SHP77 (cell line): ENCODE measurements around the gene SHISA7.

Experiments used
- DNase-seq, 2 experiments: peaks; one replicate each; lab custom pipeline; 2025; lab: John Stamatoyannopoulos, UW

The SHISA7 gene

DNA sequence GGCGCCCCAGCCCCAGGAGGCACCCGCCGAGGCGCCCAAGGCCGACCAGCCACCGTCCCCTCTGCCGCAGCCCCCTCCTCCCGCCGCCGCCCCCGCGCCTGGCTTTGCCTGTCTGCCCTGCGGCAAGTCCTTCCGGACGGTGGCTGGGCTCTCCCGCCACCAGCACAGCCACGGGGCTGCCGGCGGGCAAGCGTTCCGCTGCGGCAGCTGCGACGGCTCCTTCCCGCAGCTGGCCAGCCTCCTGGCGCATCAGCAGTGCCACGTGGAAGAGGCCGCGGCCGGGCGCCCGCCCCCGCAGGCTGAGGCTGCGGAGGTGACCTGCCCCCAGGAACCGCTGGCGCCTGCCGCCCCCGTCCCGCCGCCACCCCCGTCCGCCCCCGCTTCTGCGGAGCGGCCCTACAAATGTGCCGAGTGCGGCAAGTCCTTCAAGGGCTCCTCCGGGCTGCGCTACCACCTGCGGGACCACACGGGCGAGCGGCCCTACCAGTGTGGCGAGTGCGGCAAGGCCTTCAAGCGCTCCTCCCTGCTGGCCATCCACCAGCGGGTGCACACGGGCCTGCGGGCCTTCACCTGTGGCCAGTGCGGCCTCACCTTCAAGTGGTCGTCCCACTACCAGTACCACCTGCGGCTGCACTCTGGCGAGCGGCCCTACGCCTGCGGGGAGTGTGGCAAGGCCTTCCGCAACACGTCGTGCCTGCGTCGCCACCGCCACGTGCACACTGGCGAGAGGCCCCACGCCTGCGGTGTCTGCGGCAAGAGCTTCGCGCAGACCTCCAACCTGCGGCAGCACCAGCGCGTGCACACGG lies 39.3 kb upstream of the SHISA7 start:
- DNase-seq, result no peak

DNA sequence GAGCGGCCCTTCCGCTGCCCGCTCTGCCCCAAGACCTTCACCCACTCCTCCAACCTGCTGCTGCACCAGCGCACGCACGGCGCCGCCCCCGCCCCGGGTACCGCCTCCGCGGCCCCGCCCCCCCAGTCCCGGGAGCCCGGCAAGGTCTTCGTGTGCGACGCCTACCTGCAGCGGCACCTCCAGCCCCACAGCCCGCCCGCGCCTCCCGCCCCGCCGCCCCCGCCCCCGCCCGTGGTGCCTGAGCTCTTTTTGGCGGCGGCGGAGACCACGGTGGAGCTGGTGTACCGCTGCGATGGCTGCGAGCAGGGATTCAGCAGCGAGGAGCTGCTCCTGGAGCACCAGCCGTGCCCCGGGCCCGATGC lies 38.7 kb upstream of the SHISA7 start:
- no peak for DNase-seq

DNA sequence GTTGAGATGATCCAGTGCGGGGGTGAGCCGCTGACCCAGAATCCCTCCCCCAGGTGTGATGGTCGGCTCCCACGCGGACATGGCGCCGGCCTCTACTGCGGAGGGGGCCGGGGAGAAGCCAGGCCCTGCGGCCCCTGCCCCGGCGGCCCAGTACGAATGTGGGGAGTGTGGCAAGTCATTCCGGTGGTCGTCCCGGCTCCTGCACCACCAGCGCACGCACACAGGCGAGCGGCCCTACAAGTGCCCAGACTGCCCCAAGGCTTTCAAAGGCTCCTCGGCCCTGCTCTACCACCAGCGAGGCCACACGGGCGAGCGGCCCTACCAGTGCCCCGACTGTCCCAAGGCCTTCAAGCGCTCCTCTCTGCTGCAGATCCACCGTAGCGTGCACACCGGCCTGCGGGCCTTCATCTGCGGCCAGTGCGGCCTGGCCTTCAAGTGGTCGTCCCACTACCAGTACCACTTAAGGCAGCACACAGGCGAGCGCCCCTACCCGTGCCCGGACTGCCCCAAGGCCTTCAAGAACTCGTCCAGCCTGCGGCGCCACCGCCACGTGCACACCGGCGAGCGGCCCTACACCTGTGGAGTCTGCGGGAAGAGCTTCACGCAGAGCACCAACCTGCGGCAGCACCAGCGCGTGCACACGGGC lies 38.2 kb upstream of the SHISA7 start:
- DNase-seq, result no peak

DNA sequence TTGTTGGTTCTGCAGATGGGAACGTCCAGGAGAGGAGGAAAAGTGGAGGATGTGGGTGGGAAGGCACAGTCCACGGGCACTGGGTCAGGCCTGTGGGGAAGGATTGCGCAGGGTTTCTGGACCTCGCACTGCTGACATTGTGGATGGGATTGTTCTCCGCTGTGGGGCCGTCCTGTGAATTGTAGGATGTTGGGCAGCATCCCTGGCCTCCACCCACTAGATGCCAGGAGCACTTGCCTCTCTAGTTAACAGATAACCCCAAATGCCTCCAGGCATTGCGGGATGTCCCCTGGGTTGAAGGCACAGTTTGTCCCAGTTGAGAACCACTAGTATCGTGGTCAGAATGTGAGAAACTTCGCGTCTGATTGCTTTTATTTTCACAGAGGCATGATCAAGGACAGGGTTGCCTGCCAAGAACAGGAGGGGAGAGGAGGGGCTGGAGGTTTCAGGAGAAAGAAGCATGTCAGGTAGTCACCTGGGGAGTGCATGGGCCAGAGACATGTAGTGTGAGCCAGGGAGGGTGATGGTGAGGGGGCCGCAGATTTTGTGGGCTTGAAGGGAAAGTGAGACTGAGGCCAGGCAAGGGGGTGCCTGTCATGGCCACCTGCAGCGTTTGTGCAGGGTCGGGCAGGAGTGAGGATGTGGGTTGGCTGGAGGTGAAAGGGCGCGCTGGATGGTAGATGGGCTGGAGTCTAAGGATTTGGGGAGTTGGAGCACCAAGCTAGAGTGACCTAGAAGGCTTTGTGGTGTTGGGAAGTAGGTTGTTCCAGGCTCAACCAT lies 36.5 kb upstream of the SHISA7 start:
- DNase-seq, result no peak

DNA sequence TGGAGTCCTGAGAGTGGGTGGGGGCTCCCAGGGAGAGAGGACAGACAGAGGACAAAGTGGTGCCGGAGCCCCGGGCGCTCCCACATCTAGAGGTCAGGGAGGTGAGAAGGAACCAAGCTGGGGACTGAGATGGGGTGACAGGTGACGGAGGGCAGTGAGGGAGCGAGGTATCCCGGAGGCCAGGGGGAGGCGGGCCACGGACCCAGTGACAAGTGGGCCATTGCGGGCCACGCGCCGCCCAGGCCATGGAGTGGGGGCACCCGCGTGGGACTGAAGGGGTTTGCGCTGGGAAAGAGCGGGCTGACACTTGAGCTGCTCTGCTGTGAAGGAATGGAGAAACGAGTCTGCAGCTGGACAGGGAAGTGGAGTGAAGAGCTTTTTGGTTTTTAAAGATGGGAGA lies 35.9 kb upstream of the SHISA7 start:
- DNase-seq, result no peak

DNA sequence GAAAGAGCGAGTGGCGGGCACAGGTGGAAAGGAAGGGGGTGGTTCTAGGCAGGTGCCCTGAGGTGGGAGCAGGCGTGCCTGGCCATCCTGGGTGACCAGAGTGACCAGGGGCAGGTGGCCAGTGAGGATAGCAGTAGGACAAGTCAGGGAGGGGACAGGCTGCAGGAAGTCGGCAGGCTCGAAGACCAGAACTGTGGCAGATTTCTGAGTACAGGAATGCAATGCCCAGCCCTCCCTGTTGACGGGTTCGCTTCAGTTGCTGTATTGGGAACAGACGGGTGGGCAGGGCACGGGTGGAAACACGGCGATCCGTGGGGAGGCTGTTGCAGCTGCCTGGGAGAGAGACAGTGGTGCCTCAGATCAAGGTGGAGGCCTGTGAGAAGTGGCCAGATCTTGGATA lies 35.3 kb upstream of the SHISA7 start:
- DNase-seq, result no peak

DNA sequence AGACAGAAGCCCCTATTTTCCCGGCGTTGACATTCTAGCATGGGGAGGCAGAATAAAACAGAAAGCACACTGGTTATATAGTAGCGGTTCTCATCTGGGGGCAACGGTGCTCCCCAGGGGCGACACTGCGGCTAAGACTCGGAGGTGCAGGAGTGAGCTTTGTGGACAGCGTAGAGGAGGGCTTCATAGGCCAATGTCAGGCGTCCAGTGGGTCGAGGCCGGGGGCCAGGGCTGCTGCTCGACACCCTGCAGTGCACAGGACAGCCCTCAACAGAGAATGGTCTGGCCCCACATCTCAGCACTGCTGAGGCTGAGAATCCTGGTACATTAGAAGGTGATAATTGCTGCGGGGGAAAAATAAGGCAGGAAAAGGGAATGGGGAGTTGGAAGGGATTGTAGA lies 34.8 kb upstream of the SHISA7 start:
- DNase-seq, result no peak

DNA sequence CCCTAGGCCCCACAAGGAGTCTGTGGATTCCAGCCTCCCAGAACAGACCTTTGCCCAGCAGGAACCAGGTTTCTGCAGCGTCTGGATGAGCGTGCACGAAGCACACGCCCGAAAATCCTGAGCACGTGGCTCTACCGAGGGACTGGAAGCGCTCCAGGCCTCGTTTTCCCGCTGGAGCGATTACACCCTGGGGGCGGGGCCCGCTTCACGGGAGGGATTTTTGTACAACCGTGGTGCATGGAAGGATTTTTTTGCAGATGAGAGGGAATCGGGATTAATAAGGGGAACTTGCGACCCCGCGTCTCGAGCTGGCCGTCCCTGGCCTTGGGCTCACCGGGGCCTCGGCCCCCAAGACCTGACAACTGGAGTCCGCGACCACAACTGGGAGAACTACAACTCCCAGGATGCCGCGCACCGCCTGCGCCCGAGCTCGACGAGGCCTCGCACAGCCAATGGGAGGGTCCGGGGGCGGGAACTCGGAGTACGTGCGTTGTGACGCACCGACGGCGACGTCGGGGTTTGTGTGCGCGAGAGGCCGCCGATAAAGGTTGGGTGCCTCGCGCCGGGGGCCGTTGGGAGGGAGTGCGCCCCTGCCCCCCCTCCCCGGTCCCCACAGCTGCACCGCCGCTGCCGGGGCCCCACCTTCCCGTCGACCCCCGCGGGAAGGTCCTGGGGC lies 33.1 kb upstream of the SHISA7 start, which contains the start of gene ZNF628:
Gene ZNF628 (plus strand): TSS at position 518 of the 676 bp plus-strand sequence. CDS start 3,294 bp downstream, outside the sequence.
- peak; percentile 94 to 97 for DNase-seq

DNA sequence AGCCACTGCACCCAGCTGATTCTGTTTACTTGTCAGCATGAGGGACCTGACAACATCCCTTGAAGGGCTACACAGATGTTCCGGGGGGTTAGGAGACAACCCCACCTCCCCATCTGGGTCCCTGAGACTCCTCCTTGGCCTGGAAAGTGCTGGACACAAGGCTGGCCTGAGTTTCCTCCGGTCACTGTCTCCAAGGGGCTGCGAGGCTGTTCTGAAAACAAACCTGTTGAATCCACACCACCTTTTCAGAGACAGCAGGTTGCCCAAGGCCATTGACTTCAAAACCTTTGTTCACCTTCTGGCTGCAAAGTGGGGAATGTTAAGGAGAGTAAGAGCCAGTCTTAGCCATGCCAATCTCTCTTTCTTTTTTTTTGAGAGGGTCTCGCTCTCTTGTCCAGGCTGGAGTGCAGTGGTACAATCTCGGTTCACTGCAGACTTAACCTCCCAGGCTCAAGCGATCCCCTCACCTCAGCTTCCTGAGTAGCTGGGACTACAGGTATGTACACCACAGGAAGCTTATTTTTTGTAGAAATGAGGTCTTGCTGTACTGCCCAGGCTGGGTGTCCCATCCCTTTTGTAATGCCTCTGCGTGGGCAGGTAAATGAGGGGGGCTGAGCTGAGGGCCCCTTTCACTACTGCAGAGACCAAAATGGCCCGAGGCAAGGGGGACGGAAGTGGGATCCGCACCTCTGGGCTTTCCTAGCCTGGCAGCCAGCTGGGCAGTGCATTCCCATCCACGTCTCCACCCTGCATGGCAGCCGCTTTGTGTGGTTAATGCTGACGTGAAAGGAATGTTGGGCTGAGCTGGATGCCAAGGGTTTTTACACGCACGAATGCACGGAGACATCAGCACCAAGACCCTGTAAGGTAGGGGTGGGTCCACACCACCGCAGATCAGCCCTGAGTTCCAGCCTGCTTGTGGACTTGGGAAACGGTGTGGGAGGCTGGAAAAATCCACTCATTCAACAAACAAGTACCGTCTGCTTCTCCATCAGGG lies 31.5 kb upstream of the SHISA7 start:
- DNase-seq, result no peak

DNA sequence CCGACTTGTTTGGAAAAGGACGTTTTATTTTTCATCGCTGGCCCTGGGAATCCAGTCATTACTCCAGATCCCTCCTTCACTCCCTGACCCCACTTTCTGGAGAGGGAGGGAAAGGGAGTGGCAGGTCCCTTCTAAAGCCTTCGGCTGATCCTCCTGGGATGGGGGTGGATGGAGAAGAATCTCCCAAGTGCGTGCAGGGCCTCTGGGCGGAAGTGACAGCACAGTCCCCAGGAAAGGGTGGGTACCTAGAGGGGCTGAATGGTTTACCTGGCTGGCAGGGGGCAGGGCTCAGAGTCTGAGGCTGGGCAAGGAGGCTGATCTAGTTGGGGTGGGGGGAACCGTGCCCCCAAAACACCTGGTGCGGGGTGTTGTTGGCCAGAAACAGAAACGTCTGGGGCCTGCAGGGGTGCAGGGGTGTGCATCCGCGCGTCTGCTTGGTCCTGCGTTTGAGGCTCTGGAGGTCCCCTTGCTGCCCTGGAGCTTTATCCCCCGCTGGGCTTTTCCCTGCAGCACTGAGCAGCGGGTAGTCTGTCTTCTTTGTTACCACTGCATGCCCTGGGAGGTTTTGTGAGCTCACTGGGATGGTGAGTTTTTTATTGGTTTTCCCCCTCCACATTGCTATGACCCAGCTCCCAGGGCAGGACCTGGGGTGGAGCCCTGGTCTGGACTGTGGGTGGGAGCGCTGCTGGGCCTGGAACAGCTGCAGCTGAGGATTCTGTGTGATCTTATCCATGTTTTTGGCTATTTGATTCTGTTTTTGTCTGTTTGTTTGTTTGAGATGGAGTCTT lies 30.3 kb upstream of the SHISA7 start:
- DNase-seq, result no peak

DNA sequence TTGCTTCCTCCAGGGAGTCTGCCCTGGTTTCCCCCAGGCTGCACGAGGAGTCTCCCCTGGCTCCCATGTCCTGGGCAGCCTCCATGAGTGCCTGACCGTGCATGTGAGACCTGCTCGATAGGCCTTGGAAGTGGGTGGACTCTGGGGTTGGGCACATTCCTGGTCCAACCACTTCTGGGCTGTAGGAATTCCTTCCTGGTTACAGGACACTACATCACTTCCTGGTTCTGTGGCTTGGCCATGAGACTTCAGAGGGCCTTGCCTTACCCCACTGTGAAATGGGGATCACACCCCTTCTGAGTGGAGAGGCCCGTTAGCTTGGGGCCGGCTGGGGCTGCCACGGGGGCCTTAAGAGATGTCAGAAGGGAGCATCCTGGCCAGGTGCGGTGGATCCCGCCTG lies 29.4 kb upstream of the SHISA7 start:
- no peak for DNase-seq

DNA sequence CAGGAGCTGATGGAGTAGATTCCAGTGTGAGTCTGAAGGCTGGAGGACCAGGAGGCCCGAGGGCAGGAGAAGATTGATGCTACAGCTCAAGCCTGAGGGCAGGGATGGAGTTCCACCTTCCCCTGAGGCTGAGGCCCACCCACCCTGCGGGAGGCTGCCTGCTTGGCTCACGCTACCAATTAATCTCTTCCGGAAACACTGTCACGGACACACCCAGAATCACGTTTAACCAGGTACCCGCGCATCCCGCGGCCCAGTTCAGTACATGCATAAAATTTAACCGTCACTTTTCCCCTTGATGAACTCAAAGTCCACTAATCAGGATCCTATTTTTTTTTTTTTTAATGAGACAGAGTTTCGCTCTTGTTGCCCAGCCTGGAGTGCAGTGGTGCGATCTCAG lies 28.2 kb upstream of the SHISA7 start:
- DNase-seq, result no peak

DNA sequence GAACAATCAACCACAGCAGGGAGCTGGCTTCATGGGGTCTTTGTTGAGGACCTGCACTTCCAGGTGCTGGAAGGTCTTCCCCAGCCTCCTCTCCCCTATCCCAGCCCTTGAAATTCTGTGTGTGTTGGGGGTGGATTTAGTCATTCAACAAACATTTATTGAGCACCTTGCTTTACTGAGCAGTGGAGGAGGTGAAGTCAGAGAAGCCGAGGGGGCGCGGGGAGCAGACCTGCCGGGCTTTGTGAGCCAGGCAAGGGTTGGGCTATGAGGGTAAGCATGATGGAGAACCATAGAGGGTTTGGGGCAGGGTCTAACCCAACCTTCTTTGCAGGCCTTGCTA lies 24.9 kb upstream of the SHISA7 start:
- DNase-seq, result no peak

DNA sequence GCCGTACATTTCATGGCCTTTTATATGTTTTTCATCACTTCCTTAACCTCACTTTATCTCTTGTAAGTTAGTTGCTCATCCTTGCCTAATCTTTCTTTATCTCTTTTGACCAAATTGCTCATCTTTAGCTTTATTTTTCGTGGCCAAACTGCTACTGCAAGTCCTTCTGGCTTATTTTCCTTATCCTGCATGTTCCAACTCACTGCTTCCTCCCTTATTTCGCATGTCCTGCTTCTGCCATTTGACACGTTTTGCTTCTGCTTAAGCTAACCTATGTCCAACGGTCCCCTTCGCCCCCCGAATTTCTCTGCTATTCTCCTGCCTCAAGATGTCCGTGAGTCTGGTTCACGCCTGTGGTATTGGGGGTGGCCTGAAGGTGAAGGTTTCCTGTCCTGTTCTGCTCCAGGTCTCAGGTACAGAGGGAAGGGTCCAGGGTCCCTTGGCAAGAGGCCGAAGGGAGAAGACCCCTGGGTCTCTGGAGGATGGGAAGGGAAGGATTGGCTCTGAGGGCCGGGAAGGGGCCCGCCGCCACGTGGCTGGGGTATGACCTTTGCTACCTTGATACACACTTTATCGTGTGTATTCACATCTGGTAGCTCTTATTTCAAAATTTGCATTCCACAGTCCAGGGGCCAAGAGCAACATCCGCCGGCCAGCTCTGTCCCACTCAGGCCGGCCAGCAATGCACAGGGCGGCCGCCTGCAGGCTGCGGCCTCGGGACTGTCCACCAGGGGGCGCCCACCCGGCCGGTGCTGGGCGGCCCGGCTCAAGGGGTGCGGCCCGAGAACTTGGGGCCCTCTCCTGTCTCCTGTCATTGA lies 24.3 kb upstream of the SHISA7 start:
- DNase-seq, result no peak

DNA sequence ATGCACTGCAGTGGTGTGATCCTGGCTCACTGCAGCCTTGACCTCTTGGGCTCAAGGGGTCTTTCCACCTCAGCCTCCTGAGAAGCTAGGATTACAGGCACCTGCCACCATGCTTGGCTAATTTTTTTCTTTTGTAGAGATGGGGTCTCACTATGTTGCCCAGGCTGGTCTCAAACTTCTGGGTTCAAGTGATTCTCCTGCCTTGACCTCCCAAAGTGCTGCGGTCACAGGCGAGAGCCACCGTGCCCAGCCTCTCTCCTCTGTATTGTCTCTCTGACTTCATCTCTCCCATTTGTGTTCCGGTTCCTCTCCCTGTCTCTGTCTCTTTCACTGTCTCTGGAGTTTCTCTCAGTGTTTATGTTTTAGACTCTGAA lies 23.1 kb upstream of the SHISA7 start:
- no peak for DNase-seq

DNA sequence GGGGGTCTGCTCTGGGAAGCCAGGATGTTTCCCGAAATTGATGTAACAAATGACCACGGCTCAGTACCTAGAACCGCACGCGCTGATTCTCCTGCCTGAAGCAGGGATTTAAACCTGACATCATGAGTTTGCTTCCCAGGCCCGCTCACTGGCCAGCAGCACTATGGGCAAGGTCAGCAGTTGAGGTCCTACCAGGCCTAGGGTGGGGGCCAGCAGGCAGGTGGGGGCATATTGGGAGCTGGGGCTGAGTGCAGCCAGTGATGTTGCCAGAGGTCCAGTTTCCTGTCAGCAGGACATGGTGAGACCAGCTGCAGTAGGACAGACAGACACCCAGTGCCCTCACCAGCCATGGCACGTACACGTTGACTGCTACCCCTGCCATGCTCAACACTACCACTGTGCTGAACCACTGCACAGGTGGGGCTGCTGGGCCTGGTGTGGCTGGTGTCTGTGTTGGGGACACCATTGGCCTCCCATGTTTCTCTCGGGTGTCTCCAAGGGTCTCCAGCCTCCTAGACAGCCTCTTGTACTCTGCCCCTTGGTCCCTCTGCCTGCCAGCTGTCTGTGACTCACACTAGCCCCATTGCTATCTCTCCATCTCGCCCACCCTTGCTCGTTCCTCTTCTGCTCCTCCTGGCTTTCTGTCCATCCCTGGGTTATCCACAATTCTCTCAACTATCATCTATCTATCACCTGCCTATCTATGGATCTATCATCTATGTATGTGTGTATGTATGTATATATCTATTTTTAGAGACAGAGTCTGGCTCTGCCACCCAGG lies 22.6 kb upstream of the SHISA7 start:
- no peak for DNase-seq

DNA sequence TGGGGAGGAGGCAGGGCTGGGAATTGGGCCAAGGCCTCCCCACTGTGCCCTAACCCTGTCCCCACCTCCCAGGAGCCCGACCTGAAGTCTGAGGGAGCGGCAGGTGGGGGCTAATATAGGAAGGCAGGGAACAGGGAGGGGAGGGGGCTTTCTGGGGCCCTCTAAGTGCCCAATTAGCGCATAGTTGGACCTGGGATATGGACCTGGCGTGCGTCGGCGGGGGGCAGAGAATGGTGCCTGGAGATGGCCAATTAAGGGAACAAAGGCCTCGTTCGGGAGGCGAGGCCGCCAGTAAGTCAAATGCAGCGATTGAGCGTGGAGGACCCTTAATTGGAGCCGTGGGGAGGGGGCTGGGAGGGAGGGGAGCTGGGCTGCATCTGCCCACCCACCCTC lies 21.6 kb upstream of the SHISA7 start, which contains the start of gene C19orf85:
Gene C19orf85 (minus strand): TSS at position 90 of the 393 bp plus-strand sequence. CDS start 197 bp downstream, outside the sequence.
- DNase-seq, result no peak

DNA sequence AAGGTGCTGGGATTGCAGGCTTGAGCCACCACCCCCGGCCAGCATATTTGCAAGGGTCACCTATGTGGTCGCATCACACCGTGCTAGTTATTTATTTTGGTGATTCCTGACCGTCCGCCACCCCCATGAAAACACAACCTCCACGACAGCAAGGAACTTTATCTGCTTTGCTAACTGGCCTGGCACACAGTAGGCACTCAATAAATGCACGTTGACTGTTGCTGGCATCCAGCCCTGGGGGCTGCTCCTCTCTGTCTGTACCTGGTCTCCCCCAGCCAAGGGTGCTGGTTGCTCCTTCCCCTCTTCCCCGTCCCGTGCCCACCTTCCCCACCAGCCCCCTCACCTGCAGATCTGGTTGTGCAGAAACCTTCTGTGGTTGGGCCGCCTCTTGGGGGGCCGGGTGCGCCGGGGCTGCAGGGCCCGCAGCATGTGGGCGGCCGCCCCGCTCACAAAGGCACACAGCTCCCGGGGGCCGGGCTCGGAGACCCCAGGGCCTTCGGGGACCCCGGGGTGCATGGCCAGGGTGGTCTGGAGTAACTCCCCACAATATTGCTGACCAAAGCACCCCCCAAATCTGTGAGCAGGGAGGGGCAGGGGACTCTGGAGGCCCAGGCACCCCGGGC lies 21.1 kb upstream of the SHISA7 start:
- DNase-seq, result no peak
